ENCODE data around the gene CTXN3. TPM values are rescaled to one million over a fixed set of nuclear protein-coding genes. Genes with fewer than 3 reads are reported as not detected.
A peak's percentile ranks its signal among the peaks of the same experiment; 100 is the strongest.

CTXN3 gene
- total RNA-seq (2014; rRNA removed): not detected in 2 replicates
- not detected for polyA plus RNA-seq (2012)

DNA sequence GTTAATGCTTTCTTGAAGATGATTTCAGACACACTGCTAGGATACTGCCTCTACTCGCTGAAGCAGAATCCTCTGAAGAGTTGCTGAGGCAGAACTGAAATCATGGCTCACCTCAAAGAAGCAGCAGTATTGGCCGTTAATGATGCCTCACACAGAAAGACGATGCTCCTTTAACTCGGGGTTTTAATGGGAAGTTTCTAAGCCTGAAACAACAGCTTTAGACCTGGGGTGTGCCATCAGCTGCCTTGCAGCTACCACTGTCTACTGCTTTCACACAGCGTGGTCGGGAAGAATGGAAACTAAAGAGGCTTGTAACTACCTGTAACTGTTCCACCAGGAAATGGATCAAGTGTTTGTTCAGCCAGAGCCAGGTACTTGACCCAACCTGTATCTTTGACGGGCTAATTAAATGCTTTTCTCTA, at the start of gene CTXN3:
Gene CTXN3, plus strand, starts transcription at position 65 of the 422 bp plus-strand sequence. CDS start 8,440 bp downstream, outside the sequence.
- DNase-seq (ENCODE audit: low read depth): no peak

DNA sequence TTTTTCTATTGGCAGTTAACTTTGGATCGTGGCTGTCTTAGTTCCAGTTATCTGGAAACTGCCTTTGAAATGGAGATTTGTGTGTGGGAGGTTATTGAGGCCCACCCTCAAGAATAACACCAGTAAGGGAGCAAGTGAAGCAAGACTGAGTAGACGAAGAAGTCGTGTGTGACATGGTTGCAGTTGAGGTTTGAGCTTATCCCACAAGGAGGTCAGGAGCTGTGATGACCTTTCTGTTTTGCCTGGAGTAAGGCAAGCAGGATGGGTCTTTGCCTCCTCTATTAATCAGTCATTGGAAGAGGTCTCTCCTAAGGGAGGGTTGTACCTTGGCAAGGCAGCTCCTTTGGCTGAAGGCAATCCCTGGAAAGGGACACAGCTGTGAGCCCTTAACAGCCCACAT, 49.6 kb upstream of the CTXN3 start:
- no peak for DNase-seq (ENCODE audit: low read depth)

DNA sequence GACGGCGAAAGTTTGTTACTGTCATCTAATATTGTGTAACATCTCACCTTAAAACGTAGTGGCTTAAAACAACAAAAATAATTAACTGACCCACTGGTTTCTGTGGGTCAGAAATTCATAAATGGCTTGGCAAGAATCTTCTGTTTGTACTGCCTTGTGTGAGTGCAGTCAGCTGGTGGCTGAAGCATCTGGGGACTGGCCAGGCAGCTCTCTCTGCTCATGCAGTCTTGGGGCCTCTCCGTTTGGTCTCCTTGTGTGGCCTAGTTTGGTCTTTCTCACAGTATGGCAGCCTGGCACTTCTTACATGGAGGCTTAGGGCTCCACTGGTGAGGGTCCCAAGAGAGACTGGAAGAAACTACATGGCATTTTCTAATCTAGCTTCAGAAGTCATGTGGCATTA, 49.0 kb upstream of the CTXN3 start:
- no peak for DNase-seq (ENCODE audit: low read depth)

DNA sequence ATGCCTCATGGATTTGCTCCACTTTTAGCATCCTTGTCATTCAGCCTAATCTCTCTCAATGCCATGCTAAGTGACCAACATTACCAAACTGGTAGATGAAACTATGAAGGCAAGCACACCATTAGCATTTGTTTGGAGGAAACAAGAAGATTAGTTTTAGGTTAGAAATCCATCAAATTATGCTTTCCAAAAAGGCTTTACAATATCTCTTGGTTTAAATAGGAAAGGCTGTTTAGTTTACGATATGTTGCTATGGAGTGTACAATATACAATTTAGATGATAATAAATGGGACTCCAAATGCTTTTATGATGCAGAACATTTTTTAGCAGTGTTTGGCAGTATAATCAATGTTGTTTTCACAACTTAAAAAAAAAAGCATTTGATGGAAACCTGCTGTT, 47.8 kb upstream of the CTXN3 start:
- no peak for DNase-seq (ENCODE audit: low read depth)

DNA sequence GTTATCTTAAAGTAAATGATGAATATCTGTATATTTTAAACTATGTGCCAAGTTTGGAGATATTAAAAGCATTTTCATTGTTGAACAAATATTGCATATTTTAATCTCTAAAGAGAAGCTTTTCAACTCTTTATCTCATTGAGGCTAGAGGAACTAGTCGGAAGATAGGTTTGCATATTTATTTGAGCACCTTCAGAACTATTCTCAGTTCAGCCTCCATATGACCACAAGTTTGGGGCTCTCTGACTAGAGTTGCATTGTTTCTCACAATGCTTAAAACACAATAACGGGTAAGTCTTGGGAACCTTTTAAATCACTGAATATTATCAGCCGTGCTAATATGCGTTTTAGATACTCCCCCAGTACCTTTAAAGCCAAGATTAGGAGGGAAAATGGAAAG, 47.3 kb upstream of the CTXN3 start:
- no peak for DNase-seq (ENCODE audit: low read depth)

DNA sequence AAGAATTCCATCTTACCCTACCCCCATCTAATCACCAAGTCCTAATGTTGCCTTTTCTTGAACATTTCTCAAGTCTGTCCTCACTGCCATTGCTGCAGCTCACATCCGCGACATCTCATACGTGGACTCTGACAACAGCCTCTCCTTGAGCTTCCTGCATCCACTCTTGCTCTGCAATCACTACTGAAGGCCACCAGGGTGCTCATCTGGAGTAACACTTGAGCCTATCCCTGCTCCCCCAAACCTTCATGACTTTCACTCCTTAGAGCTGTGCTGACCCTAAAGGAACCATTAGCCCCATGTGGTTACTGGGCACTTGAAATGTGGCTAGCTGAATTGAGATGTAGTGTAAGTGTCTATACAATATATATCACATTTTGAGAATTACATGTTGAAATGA, 46.4 kb upstream of the CTXN3 start:
- DNase-seq (ENCODE audit: low read depth): no peak

DNA sequence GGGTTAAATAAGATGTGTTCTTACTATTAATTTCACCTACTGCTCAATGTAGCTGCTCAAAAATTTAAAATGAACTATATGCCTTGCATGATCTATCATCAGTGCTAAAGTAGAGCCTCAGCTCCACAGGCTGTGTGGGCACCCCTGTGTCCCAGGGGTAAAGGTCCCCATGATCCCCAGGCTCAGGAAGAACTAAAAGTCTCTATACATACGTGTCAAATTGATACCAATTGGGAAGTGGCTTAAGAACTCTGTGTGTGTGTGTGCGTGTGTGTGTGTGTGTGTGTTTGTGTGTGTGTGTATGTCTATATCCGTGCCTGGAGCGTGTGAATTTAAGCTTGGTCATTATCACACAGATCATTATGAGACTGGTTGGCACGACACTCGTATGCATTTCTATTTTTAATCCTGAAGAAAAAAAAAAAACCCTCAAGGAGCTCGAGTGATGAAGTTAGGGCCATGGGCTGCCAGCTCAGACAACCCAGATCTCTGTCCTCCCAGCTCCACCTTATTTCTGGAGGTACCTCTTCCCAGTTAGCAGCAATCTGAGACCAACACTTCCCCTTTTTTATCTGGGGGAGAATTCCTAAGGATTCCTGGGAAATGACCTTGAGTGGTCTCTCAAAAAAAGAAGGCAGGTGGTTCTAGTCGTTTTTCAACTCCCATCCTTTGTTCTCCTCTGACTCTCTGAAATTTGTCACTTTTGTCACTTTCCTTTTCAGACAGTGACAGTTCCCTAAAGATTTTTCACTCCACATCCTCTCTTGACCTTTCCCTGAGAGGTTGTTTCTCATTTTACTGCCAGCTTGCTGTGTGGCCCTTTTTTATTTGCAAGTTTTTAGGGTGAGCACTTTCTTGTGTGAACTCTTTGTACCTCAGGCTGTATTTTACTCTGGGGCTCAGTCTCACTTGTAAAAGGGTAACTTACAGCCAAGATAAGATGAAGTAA, 45.7 kb upstream of the CTXN3 start:
- DNase-seq (ENCODE audit: low read depth): no peak

DNA sequence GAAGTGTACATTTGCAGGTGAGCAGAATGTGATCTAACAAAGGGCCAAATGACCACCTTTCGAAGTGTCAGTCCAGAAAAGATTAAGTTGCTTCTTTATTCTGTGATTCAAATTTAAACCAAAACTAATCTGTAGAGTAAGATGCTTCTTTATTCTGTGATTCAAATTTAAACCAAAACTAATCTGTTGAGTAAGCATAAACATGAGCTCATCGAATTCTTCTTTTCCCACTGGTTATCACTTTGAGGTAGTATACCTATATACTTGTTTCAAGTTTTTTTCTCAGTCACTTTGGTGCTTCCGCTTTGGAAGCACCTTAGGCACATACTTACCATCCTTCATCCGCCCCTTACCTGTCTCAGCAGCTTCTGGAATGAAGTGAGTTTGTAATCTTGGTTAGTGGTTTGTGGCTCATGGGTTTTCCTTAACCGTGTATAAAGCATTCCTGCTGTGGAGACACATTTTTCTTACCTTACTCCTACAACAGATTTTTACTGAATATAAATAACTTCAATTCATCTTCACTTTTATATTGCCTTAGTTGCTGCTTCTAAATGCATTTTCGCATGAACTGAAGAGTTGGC, 40.7 kb upstream of the CTXN3 start:
- DNase-seq (ENCODE audit: low read depth): no peak

DNA sequence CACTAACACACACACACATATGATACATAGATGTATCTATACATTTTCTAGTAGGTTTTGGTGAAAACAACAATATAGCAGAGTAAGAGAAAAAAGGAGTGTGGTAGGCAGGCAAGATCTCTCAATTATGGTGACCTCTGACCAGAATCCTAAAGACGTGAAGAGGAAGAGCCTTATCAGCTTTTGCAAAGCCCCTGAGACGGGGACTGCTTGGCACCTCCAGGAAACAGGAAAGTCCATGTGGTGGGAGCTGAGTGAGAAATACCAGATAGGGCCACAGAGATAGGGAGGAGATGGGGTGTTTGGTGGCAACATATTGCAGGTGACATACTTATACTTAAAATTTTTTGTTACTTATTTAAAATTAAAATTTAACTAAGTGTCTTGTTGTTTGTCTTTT, 39.9 kb upstream of the CTXN3 start:
- no peak for DNase-seq (ENCODE audit: low read depth)

DNA sequence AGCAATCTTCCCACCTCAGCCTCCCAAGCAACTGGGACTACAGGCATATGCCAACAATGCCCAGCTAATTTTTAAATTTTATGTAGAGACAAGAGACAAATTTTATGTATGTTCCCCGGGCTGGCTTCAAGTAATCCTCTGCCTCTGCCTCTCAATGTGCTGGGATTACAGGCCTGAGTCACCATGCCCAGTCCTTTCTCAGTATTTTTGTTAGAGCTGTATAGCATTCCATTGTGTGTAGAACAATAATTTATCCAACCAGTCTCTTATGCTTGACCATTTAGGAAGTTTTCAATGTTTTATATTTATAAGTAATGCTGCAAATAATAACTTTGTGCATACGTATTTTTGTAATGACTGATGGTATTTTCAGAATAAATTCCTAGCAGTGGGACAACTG, 38.9 kb upstream of the CTXN3 start:
- no peak for DNase-seq (ENCODE audit: low read depth)

DNA sequence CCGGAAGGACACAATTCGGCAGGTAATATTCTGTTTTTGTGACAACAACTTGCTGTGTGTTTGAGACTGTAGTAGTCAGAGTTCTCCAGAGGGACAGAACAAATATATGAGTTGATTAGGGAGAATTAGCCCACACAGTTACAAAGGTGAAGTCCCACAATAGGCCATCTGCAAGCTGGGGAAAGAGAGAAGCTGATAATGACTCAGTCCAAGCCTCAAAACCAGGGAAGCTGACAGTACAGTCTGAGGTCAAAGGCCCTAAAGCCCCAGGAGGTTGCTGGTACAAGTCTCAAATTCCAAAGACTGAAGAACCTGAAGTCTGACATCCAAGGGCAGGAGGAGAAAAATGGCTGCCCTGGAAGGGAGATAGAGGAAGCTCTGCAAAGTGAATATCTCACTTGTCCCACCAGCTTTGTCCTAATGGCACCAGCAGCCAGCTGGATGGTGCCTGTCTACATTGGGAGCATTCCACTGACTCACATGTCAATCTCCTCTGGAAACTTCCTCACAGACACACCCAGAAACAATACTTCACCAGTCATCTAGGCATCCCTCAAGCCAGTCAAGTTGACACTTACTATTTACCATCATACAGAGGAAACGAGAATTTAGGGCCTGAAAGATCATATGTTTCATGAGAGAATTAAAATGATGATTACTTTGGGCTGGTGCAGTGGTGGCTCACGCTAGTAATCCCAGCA, 36.3 kb upstream of the CTXN3 start:
- peak; percentile 6 for DNase-seq (ENCODE audit: low read depth)

DNA sequence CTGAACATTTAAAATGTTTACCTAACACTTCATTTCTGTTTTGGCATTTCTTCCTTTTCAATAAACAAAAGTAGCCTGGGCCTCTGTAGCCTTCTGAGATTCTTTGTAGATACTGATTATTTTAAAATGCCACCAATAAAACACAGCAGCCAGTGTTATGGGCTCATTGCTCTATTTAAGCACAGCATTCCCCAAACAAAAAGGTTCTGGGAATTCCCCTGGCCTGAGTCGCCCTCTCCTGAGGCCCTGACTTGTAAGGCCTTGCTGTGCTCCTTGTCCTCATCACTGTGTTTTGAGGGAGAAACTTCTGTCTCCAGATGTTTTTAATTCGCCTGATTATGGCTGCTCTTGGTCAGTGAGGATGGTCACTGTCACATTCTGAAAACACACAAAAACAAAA, 33.0 kb upstream of the CTXN3 start:
- DNase-seq (ENCODE audit: low read depth): no peak

DNA sequence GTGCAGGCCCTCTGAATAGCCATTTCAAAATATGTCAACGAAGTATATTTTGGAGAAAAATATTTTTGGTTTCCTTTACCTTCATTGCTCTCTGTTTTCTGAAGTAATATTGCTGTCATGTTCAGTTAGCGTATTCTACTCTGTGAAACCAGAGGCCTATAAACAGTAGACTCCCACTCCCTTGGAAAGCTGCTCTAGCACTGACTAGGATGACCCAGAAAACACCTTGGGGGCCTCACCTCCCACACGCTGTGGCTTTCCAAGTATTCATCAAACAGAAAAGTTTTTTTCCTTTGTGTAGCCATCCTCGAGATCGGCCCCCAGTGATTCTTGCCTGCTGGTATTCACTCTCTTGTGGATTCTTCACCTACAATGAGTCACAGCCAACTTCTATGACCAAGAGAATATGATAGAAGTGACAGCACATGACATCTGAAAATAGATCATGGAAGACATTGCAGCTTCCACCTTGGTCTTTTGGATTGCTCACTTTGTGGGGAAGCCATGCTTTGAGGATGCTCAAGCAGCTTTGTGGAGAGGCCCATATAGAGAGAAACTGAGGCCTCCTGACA, 28.9 kb upstream of the CTXN3 start:
- no peak for DNase-seq (ENCODE audit: low read depth)

DNA sequence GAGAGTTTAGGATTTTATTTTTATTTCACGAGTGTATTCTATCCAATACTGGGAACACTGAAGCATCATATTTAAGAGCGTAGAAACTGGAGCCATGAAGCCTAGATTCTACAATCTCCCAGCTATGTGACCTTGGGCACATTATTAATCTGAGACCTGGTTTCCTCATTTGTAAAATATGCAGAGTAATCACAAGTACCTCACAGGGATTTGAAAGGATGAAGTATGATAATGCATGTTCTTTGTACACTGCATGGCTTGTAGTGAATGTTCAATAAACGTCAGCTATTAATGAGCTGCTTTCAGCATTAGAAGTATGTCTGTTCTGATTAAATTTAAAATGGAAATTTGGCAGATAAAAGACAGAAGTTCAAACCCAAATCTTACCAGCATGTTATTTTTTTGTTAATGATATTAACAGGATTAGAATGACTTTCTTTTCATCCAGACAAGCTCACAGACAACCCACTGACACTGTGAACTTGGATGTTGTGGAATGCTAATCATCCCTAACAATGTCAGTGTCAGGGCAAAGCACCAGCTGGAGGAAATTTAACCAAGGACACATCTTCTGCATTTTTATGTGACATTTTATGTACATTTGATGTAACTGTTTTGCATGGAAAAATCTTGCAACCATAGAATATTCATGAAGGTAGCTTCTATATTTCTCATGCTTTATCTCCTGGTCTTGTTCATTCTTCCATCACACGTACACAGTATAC, 27.1 kb upstream of the CTXN3 start:
- no peak for DNase-seq (ENCODE audit: low read depth)

DNA sequence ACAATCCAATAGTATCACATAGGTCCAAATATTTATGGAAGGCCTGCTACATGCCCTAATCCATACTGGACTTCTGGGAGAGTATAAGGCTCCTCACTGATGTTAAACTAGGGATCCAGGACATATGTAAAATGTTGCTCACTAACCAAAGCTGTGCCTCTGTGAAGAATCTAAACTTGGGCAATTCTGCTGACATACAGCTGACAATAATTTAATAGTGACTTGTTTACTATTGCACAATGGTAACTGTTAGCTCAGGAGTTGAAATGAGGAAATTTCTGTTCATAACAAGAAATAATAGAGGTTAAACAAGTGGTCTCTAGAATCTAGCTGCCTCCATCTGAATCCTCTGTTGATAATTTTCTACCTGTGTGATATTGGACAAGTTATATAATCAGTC, 14.9 kb upstream of the CTXN3 start:
- DNase-seq (ENCODE audit: low read depth): no peak

DNA sequence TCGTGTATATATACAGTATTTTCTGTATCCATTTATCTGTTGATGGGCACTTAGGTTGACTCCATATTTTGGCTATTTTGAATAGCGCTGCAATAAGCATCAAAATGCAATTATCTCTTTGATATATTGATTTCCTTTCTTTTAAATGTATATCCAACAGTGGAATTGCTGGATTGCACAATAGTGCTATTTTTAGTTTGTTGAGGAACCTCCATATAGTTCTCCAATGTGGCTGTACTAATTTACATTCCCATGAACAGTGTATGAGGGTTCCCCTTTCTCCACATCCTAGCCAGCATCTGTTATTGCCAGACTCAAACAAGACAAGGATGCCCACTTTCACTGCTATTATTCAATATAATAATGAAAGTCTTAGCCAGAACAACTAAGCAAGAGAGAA, 9.1 kb upstream of the CTXN3 start:
- DNase-seq (ENCODE audit: low read depth): no peak

DNA sequence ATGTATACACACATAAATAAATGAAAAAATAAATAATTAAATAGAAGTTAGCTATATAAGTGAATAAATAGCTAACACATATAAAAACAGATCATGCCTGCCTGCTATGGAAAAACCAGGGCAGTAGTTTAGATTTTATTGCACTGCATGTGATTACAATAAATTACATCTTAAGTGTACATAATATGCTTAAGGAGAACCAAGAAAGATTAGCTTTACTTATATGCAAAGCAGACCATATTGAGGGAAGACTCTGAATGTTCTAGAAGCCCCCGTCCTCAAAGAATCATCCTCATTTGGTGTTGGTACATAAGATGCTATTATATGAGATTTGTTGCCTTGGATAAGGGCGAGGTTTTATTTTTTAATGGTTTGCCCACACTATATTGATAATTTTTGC, 5.9 kb upstream of the CTXN3 start:
- no peak for DNase-seq (ENCODE audit: low read depth)

DNA sequence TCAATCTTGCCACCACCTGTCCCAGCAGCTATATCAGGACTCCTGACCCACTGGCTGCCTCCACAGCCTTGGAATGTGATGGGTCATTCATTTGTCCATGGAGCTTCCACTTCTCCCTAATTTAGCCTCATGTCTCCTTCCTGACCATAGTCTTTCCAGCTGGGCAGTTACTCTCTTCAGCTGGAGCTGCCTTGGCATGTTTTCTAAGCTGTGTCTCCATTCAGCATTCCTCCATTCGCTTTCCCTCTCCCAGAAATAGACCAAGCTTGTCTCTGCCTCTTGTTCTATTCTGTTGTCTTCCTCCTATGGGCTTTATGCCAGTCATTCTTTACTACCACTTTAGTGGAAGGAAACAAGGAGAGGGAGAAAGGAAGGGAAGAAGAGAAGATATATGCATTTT, 5.3 kb upstream of the CTXN3 start:
- no peak for DNase-seq (ENCODE audit: low read depth)

DNA sequence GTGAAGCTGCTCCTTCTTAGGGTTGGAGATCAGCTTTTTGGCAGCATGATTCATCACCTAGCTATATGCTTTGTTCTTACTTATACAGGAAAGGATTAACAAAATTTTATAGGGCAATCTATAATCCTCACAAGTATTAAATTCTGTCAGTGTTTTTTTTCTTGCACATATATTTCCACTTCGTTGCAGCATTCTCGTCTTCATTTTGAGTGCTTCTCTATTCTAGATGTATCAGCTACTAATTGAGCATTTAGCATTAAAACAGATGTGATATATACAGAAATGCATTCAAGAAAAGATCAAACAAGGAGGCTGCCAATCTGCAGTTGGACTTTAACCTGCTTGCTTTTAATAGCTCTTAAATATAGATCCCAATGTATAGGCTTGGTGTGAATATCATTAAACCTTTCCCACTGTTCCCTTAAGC, 3.6 kb upstream of the CTXN3 start:
- DNase-seq (ENCODE audit: low read depth): no peak

DNA sequence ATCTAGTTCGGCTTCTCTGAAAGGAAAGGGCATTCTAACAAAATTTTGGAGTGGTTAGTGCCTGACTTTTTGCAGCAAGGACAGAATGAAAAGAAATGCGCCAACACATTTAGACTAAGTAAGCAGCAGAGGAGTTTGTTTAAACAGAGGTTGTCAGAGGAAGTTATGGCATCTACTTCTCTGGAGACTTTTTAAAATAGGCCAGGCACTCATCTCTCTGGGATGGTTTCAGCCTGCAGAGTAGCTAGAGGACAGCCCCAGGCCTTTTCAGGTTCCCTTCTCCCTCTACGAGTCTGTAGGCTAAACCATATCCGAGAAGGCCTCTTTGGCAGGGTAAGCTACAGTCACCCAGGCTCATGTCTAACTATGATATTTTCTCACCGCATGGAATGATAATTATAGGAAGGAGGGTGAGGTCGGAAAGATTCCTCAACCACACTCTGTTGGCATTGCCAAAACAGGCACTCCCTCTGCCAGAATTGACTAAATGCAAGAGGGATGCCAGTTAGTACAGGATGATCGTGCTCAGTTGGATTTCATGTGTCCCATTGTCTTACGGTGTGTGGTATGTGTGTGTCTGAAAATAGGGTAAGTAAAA, 1.4 kb upstream of the CTXN3 start:
- DNase-seq (ENCODE audit: low read depth): no peak

DNA sequence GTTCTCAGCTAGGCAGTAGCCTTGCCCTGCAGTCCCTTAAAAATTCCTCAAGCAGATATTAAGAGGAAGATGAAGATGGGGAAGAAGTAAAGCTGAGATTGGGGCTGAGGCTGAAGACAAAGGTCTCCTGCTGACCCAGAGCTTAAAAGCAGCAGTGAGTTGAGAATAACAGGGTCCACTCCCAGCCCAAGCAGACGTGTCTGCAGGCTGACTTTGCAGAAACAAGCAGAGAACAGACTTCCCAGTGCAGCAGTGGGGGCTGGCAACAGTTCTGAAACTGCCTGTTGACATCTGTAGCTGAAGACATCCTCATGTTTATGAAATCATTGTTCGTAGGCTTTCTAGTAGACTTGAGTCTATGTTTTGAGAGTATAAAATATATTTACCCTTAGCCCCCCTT, 1.1 kb downstream of the CTXN3 start:
- DNase-seq (ENCODE audit: low read depth): no peak

Data from LHCN-M2 (cell line).